ENCODE measurements around the gene FGF14. TPM values are rescaled to one million over a fixed set of nuclear protein-coding genes. Genes with fewer than 3 reads are reported as not detected.

The FGF14 gene
- total RNA-seq, 1 experiment from 2014 or later, result not detected

GRCh38 chr13:102267191-102267590, 134.7 kb downstream of the FGF14 start:
- H3K4me3 ChIP-seq (ENCODE audit: low read length), result no peak overlapping the region
- TF ChIP-seq EZH2phosphoT487 (IDR thresholded peaks at IDR 0.05; ENCODE audit: borderline replicate concordance, low read length) (no peak), EZH2 (IDR thresholded peaks at IDR 0.05; ENCODE audit: low read length, unreplicated experiment) (no peak), CTCF (conservative IDR thresholded peaks at IDR 0.05; ENCODE audit: low read depth, low read length) (no peak)
- peaks cover 38% of the 10 kb centered on the region for H3K27me3 ChIP-seq (ENCODE audit: low read length)
- H4K20me1 ChIP-seq (ENCODE audit: low read length), result no peaks in the 10 kb centered on the region
- no peaks in the 10 kb centered on the region for H3F3A ChIP-seq (ENCODE audit: low read length, unreplicated experiment)
- no peak overlapping the region for H3K4me2 ChIP-seq (ENCODE audit: low read length)
- H2AFZ ChIP-seq (ENCODE audit: low read length), result no peak overlapping the region
- no peaks in the 10 kb centered on the region for H3K79me2 ChIP-seq (ENCODE audit: low read length)
- no peak for DNase-seq
- no peaks in the 10 kb centered on the region for H3K4me1 ChIP-seq (ENCODE audit: insufficient read depth, low read length)
- no peaks in the 10 kb centered on the region for H3K9me2 ChIP-seq (replicated peaks; ENCODE audit: low read length)
- no peak for ATAC-seq
- CTCF ChIA-PET, result no interaction called here
- POLR2A ChIA-PET (ENCODE audit: unreplicated experiment), result no interaction called here
- BruUV-seq (replicated peaks), result no TSS peak
- H3K27ac ChIP-seq (ENCODE audit: low read length), result no peak overlapping the region
- no peak overlapping the region for H3K9ac ChIP-seq (ENCODE audit: low read length)
- intact Hi-C loops (cut with micrococcal nuclease), result no loop called here
- no peaks in the 10 kb centered on the region for H3K9me3 ChIP-seq (ENCODE audit: low read length)
- H3K36me3 ChIP-seq (ENCODE audit: low read depth, low read length), result no peaks in the 10 kb centered on the region

DNA sequence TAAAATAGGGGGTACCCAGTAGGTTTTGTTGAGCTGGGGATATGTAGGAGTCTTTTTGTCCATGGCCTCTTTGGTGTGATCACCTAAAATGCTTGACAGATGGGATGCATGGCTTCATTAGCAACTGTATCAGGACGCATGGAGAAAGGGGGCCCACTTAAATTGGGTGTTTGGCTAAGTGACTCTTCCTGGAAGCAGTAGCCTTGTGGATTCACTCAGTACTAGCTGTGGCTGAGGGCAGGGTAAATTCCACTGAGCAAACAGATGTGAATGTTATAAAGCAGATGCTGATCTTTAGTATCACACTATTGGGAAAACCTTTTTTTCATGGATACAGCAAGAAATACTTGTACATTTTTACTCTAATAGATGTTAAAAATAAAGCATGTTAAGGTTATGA, 140.0 kb downstream of the FGF14 start:
- Histone ChIP-seq H3K79me2 (ENCODE audit: low read length) (no peaks in the 10 kb centered on the region), H2AFZ (ENCODE audit: low read length) (no peak overlapping the region), H3K9ac (ENCODE audit: low read length) (no peak overlapping the region), H3K27me3 (ENCODE audit: low read length) (peaks cover 52% of the 10 kb centered on the region), H3K4me1 (ENCODE audit: insufficient read depth, low read length) (no peaks in the 10 kb centered on the region), H3K9me3 (ENCODE audit: low read length) (no peaks in the 10 kb centered on the region), H4K20me1 (ENCODE audit: low read length) (no peaks in the 10 kb centered on the region), H3K27ac (ENCODE audit: low read length) (no peak overlapping the region), H3K36me3 (ENCODE audit: low read depth, low read length) (no peaks in the 10 kb centered on the region), H3F3A (ENCODE audit: low read length, unreplicated experiment) (no peaks in the 10 kb centered on the region), H3K4me3 (ENCODE audit: low read length) (no peak overlapping the region), H3K9me2 (replicated peaks; ENCODE audit: low read length) (no peaks in the 10 kb centered on the region), H3K4me2 (ENCODE audit: low read length) (no peak overlapping the region)
- no peak for ATAC-seq
- TF ChIP-seq EZH2 (IDR thresholded peaks at IDR 0.05; ENCODE audit: low read length, unreplicated experiment) (no peak), EZH2phosphoT487 (IDR thresholded peaks at IDR 0.05; ENCODE audit: borderline replicate concordance, low read length) (no peak), CTCF (conservative IDR thresholded peaks at IDR 0.05; ENCODE audit: low read depth, low read length) (no peak)
- DNase-seq, result no peak
- POLR2A ChIA-PET (ENCODE audit: unreplicated experiment), result no interaction called here
- CTCF ChIA-PET, result no interaction called here
- no TSS peak for BruUV-seq (replicated peaks)
- intact Hi-C loops (cut with micrococcal nuclease), result no loop called here

GRCh38 chr13:102261316-102261715, 140.5 kb downstream of the FGF14 start:
- Histone ChIP-seq H3K27ac (ENCODE audit: low read length) (no peak overlapping the region), H3K9ac (ENCODE audit: low read length) (no peak overlapping the region), H3K4me3 (ENCODE audit: low read length) (no peak overlapping the region), H3K9me3 (ENCODE audit: low read length) (no peaks in the 10 kb centered on the region), H2AFZ (ENCODE audit: low read length) (no peak overlapping the region), H3F3A (ENCODE audit: low read length, unreplicated experiment) (no peaks in the 10 kb centered on the region), H3K4me2 (ENCODE audit: low read length) (no peak overlapping the region), H3K36me3 (ENCODE audit: low read depth, low read length) (no peaks in the 10 kb centered on the region), H3K27me3 (ENCODE audit: low read length) (peaks cover 47% of the 10 kb centered on the region), H4K20me1 (ENCODE audit: low read length) (no peaks in the 10 kb centered on the region), H3K9me2 (replicated peaks; ENCODE audit: low read length) (no peaks in the 10 kb centered on the region), H3K4me1 (ENCODE audit: insufficient read depth, low read length) (no peaks in the 10 kb centered on the region), H3K79me2 (ENCODE audit: low read length) (no peaks in the 10 kb centered on the region)
- ChIA-PET CTCF (no interaction called here), POLR2A (ENCODE audit: unreplicated experiment) (no interaction called here)
- DNase-seq, result no peak
- TF ChIP-seq EZH2phosphoT487 (IDR thresholded peaks at IDR 0.05; ENCODE audit: borderline replicate concordance, low read length) (no peak), CTCF (conservative IDR thresholded peaks at IDR 0.05; ENCODE audit: low read depth, low read length) (no peak), EZH2 (IDR thresholded peaks at IDR 0.05; ENCODE audit: low read length, unreplicated experiment) (no peak)
- intact Hi-C loops (cut with micrococcal nuclease), result no loop called here
- no TSS peak for BruUV-seq (replicated peaks)
- ATAC-seq, result no peak

Data from PC-3 (cell line).